Suprapubic skin (tissue), 3 donors: ENCODE measurements around the gene ALOX15B.

Experiments
- CTCF ChIP-seq, 2 donors: fragments of 200-600 bp in 1 of 2; fragments of 450-650 bp in 1 of 2; sonication (generic) in 1 of 2; IDR thresholded peaks; one replicate each; pipeline ENCODE4 v1.5.1; 2016 to 2019; ENCODE audit warnings: antibody characterized with exemption in 2 of 2, mild to moderate bottlenecking in 1 of 2, moderate library complexity in 1 of 2
- EP300 ChIP-seq: sonication (generic); formaldehyde crosslinking; IDR thresholded peaks from one replicate; pipeline ENCODE4 v1.6.1; 2017; ENCODE audit warnings: antibody characterized with exemption
- POLR2A ChIP-seq, 2 donors: fragments of 450-650 bp; IDR thresholded peaks; one replicate each; pipeline ENCODE4 v1.6.1; 2017; ENCODE audit warnings: antibody characterized with exemption in 2 of 2, mild to moderate bottlenecking in 2 of 2, moderate library complexity in 2 of 2

GRCh38 chr17:7997186-7997585 lies 41.7 kb upstream of the ALOX15B start:
- TF ChIP-seq POLR2A (IDR thresholded peaks at IDR 0.05) (no peak), EP300 (no peak), CTCF (IDR thresholded peaks at IDR 0.05) (no peak)
